DOHH2 (cell line): ENCODE data around the gene RINT1.

Experiments used
- H3F3A ChIP-seq: fragments of 200-600 bp; sonication (generic), shearing (Covaris generic); 2 replicates; pipeline ENCODE4 v1.6.0; 2016; ENCODE audit warnings: antibody characterized with exemption, mild to moderate bottlenecking; ENCODE audit not compliant: control insufficient read depth, insufficient read depth
- H3K27ac ChIP-seq: fragments of 200-600 bp; sonication (generic); 2 replicates; pipeline ENCODE4 v1.5.1; 2014; ENCODE audit warnings: low read depth, mild to moderate bottlenecking, low read length, moderate library complexity
- H3K27me3 ChIP-seq: fragments of 200-600 bp; sonication (generic); 2 replicates; pipeline ENCODE4 v1.6.1; 2014; ENCODE audit warnings: mild to moderate bottlenecking, low read length, mixed read lengths; ENCODE audit not compliant: control insufficient read depth
- H3K36me3 ChIP-seq: fragments of 200-600 bp; sonication (generic); 2 replicates; pipeline ENCODE4 v1.6.1; 2014; ENCODE audit warnings: mild to moderate bottlenecking, low read length, moderate library complexity, mixed read lengths; ENCODE audit not compliant: control insufficient read depth
- H3K4me1 ChIP-seq: fragments of 200-600 bp; sonication (generic); 2 replicates; pipeline ENCODE4 v1.6.1; 2014; ENCODE audit warnings: mild to moderate bottlenecking, low read length, mixed read lengths; ENCODE audit not compliant: control insufficient read depth
- H3K4me2 ChIP-seq: fragments of 200-600 bp; sonication (generic); 2 replicates; pipeline ENCODE4 v1.6.0; 2014; ENCODE audit warnings: mild to moderate bottlenecking, low read length, moderate library complexity
- H3K4me3 ChIP-seq: fragments of 200-600 bp; sonication (generic); 2 replicates; pipeline ENCODE4 v1.5.1; 2014; ENCODE audit warnings: mild to moderate bottlenecking, low read length, mixed read lengths
- H3K79me2 ChIP-seq: fragments of 200-600 bp; sonication (generic); 2 replicates; pipeline ENCODE4 v1.6.1; 2014; ENCODE audit warnings: mild to moderate bottlenecking, low read length, mixed read lengths; ENCODE audit not compliant: control insufficient read depth
- H3K9me2 ChIP-seq: fragments of 200-600 bp; sonication (generic); replicated peaks from 2 replicates; pipeline ENCODE4 v1.6.1; 2014; ENCODE audit warnings: mild to moderate bottlenecking, low read length, mixed read lengths; ENCODE audit not compliant: control insufficient read depth
- H3K9me3 ChIP-seq: fragments of 200-600 bp; sonication (generic); 2 replicates; pipeline ENCODE4 v1.6.1; 2014; ENCODE audit warnings: antibody characterized with exemption, low read length, mixed read lengths; ENCODE audit not compliant: control insufficient read depth, insufficient read depth
- H4K20me1 ChIP-seq: fragments of 200-600 bp; sonication (generic); 2 replicates; pipeline ENCODE4 v1.6.0; 2014; ENCODE audit warnings: low read depth, mild to moderate bottlenecking, antibody characterized with exemption, low read length, moderate library complexity; ENCODE audit not compliant: control insufficient read depth, insufficient read depth
- CTCF ChIP-seq: fragments of 200-600 bp; sonication (generic); IDR thresholded peaks from one replicate; pipeline ENCODE4 v1.5.1; 2014; ENCODE audit warnings: antibody characterized with exemption, mild to moderate bottlenecking, low read depth, low read length; ENCODE audit not compliant: poor library complexity, severe bottlenecking
- EZH2phosphoT487 ChIP-seq: fragments of 200-600 bp; sonication (generic); IDR thresholded peaks from 2 replicates; pipeline ENCODE4 v1.6.1; 2017; ENCODE audit warnings: borderline replicate concordance, mild to moderate bottlenecking, antibody characterized with exemption, low read length, moderate library complexity, mixed read lengths

Gene RINT1

GRCh38 chr7:105493196-105493922 lies 38.6 kb upstream of the RINT1 start:
- Histone ChIP-seq H4K20me1 (peaks cover 3% of the 10 kb centered on the region), H3F3A (peaks cover 20% of the 10 kb centered on the region; the same call in 1 of the 2 replicates), H3K4me3 (no peak overlapping the region), H3K36me3 (peaks cover 54% of the 10 kb centered on the region), H3K79me2 (peaks cover 6% of the 10 kb centered on the region; the same call in 1 of the 2 replicates), H3K27ac (no peak overlapping the region), H3K27me3 (no peaks in the 10 kb centered on the region), H3K9me2 (no peaks in the 10 kb centered on the region), H3K4me2 (no peak overlapping the region), H3K9me3 (no peaks in the 10 kb centered on the region), H3K4me1 (no peaks in the 10 kb centered on the region)
- TF ChIP-seq EZH2phosphoT487 (no peak), CTCF (no peak)

- Histone ChIP-seq H3K9me2 (no peaks in the 10 kb centered on the region), H3K4me2 (no peak overlapping the region), H3K79me2 (peaks cover 6% of the 10 kb centered on the region; the same call in 1 of the 2 replicates), H3K9me3 (no peaks in the 10 kb centered on the region), H3K27ac (no peak overlapping the region), H3K4me3 (no peak overlapping the region), H4K20me1 (peaks cover 3% of the 10 kb centered on the region), H3K4me1 (no peaks in the 10 kb centered on the region), H3K36me3 (peaks cover 56% of the 10 kb centered on the region), H3F3A (peaks cover 20% of the 10 kb centered on the region; the same call in 1 of the 2 replicates), H3K27me3 (no peaks in the 10 kb centered on the region)
- no peak for TF ChIP-seq CTCF
- no peak for TF ChIP-seq EZH2phosphoT487
Measured at GRCh38 chr7:105493923-105494315, 38.1 kb upstream of the RINT1 start.

- Histone ChIP-seq H3K36me3 (peaks cover 61% of the 10 kb centered on the region), H3K9me3 (no peaks in the 10 kb centered on the region), H3K4me1 (no peaks in the 10 kb centered on the region), H3K27me3 (no peaks in the 10 kb centered on the region), H3F3A (peaks cover 11% of the 10 kb centered on the region; the same call in 1 of the 2 replicates), H3K27ac (no peak overlapping the region), H3K9me2 (no peaks in the 10 kb centered on the region), H3K4me3 (no peak overlapping the region), H3K79me2 (no peaks in the 10 kb centered on the region), H3K4me2 (no peak overlapping the region), H4K20me1 (no peaks in the 10 kb centered on the region; the same call in 1 of the 2 replicates)
- no peak for TF ChIP-seq EZH2phosphoT487
- TF ChIP-seq CTCF: no peak
Measured at GRCh38 chr7:105496521-105496920, 35.5 kb upstream of the RINT1 start.
